Hematopoietic multipotent progenitor cell treated with erythropoietin and hydrocortisone succinate and interleukin-3 and kit ligand, for 6 days (in vitro differentiated cells): ENCODE results near the gene SSBP3.
"Not testable (repeated sequence)": the region's sequence is repeated elsewhere in the genome, so short reads cannot be mapped to it uniquely, and the experiment has no call there.

ENCODE experiments used
- DNase-seq: peaks from one replicate; pipeline ENCODE4 v3.0.0-alpha.2; 2015

The SSBP3 gene

DNA sequence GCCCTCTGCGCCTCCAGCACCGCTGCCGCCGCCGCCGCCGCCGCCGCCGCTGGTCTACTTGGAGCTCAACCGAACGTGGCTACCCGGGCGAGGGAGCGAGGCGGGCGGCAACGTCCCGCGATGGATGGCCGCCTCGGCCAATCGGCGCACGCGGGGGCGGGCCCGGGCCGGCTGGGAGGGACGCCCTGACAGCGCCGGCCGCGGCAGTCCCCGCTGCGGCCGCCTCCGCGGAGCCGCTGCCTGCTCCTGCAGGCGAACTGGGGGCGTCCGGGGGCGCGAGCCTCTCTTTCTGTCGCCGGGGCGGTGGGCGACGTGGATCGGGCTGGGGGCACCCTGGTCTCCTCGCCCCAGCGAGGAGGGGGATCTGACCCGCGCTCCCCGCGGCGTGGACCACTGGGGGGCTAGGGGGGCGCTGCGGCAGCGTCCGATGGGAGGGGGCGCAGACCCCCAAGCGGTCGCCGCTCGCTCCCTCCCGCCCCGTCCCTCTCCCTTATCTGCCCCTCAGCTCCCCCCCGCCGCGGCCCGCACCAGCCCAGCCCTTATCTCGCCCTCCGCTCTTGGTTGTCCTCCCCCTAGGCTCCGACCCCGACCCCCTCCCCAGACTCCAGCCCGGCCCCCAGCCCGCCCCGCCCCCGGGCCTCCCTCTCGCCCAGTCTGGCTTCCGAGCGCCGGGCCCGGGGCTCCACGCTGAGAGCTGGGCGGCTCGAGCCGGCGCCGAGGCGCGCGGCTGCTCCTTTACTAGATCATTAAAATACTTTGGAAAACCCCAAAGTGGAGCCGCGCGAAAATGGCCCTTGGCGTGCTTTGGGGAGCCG is at the start of gene SSBP3:
SSBP3 (minus strand) TSS at position 56 of the 815 bp plus-strand sequence.
- peak; percentile 96 for DNase-seq

DNA sequence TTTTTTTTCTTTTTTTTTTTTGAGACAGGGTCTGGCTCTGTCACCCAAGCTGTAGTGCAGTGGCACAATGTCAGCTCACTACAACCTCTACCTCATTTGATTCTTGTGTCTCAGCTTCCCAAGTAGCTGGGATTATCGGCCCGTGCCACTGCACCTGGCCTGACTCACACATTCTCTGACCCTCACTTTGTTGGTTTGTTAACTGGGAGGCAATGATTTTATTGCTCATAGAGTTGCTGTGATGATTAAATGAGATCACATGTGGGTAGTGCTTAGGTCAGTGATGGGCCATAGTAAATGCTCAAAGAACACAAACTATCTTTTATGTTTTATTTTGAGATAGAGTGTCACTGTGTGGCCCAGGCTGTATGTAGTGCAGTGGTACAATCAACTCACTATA is 47.3 kb upstream of the SSBP3 start:
- no peak for DNase-seq

GRCh38 chr1:54453022-54453421 is 46.8 kb upstream of the SSBP3 start:
- DNase-seq, result no peak

DNA sequence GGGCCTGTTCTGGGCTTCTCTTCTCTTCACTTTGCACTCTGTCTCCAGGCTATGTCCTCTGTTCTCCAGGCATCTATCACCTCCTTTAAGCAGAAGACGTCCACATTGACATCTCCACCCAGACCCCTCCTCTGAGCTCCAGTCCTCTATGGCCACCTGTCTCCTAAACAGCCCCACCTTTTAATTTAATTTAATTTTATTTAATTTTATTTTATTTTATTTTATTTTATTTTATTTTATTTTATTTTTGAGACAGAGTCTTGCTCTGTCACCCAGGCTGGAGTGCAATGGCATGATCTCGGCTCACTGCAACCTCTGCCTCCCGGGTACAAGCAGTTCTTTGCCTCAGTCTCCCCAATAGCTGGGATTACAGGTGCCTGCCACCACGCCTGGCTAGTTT is 43.2 kb upstream of the SSBP3 start:
- DNase-seq, result not testable (repeated sequence)

DNA sequence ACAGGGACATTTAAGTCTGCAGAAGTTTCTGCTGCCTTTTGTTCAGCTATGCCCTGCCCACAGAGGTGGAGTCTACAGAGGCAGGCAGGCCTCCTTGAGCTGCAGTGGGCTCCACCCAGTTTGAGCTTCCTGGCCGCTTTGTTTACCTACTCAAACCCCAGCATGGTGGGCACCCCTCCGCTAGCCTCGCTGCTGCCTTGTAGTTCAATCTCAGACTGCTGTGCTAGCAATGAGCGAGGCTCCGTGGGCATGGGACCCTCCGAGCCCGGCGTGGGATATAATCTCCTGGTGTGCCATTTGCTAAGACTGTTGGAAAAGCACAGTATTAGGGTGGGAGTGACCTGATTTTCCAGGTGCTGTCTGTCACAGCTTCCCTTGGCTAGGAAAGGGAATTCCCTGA is 42.6 kb upstream of the SSBP3 start:
- not testable (repeated sequence) for DNase-seq

- not testable (repeated sequence) for DNase-seq
Observed at GRCh38 chr1:54447081-54447480, 40.9 kb upstream of the SSBP3 start.

- DNase-seq, result no peak
Observed at GRCh38 chr1:54442185-54442584, 36.0 kb upstream of the SSBP3 start.

DNA sequence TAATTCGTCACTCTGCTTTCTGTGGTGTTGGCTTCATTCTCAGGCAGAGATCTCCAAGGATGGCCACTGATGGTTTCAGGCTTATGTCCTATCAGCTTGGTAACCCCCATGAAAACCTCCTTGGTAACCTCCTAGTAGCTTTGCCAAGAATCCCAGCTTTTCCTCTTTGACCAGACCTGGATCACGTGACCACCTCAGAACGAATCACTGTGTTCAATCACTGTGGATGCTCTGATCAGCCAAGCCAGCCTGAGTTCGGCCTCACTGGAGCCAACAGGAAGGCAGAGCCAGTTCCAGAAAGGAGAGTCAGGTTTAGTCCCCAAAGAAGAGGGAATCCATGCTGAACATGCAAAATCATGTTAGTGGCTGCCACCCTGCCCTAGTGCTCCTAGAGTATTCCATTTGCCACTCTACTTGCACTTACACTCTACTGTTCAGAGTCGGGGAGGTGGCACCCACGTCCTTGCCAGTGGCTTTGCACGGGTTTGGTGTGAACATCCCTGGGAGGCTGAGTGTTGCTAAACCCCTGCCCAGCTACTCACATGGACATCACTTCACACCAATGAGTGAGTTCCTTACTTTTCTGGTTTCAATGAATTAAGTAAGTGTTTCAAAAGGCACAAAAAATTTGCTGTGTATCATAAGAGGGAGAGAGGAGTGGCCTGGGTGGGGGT is 33.5 kb upstream of the SSBP3 start:
- no peak for DNase-seq

DNA sequence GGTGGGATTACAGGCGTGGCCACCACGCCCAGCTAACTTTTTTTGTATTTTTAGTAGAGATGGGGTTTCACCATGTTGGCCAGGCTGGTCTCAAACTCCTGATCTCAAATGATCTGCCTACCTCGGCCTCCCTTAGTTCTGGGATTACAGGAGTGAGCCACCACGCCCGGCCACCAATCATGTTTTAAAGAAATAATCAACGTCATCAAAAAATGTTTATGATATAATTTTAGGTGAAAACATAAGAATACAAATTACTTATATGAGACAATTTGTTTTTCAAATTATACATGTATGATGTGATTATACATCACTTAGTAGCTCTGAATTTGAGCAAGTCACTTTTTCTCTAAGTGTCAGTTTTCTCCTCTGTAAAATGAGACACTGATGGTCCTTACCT is 31.6 kb upstream of the SSBP3 start:
- no peak for DNase-seq

DNA sequence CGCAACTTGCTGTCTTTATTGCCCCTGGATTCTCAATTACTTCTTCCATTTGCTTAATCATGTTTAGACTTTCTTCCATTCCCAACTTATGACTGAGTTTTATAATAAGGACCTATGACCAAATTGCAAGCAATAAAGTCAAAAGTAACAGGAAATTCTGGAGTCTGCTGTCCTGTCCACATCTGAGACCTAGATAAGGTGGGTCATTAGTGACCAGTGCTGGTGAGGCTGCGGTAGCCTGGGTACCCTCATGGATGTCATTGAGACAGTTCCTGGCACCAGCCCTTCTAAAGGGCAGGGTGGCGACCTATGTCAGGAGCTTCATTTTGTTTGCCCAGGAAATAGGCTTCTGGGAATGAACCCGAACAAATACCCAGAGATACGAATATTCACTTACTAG is 30.6 kb upstream of the SSBP3 start:
- DNase-seq, result no peak

GRCh38 chr1:54429838-54430237 is 23.6 kb upstream of the SSBP3 start:
- DNase-seq, result no peak

DNA sequence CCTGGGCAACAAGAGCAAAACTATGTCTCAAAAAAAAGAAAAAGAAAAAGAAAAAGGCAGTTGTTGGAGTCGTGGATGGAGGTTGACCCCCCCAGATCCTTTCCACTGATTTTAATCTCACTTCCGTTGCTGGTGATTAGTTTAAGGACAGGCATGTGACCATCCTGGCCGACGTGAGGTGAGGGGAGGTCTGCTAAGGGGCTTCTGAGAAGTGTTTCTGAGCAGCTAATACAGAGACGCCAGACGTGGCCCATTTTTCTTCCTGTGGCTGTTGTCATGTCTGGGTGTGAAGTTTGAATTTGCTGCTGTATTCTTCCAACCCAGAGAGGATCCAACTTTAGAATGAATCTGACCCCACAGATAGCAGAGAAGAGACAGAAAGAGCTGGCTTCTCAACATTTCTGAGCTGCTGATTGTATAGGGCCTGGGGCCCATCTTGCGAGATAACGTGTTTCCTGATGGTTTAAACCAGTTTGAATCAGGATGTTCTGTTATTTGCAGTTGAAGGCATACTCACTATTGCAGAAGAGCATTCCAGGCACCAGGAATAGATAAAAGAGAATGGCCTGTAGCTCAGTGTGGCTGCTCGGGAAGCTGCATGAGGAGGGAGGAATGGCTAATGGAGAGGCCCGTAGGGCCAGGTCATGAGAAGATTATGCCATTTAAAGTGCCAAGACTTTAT is 22.8 kb upstream of the SSBP3 start:
- DNase-seq, result peak; percentile 29

DNA sequence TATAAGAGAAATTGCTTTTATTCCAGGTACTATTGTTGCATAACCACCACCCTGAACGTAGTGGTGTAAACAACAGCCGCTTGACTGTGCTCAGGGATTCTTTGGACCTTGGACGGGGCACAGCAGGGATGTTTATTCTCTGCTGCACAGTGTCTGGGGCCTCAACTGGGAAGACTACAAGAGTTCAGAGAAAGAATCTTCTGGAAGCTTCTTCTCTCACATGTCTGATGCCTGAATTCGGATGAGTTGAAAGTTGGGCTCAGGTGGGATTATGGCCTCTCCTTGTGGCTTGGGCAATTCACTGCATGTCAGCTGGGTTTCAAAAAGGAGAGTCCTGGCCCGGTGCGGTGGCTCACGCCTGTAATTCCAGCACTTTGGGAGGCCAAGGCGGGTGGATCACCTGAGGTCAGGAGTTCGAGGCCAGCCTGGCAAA is 19.0 kb upstream of the SSBP3 start:
- DNase-seq, result no peak

DNA sequence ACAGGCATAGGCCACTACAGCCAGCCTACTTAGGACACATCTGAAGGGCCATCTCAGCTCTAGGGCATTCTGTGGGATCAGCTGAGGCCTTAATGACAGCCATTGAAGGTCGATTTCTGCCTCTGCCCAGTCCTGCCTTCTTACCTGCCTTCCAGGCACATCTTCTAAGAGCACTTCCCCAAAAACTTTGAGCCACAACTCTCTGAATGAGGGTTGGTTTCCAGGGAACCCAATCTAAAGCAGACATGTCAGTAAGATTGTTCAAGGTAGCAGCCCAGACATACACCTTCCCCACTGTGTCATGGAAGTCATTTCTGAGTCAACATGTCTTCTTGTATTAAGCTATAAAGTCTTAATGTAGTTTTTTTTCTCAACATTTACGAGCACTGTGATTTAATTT is 18.2 kb upstream of the SSBP3 start:
- DNase-seq, result no peak

DNA sequence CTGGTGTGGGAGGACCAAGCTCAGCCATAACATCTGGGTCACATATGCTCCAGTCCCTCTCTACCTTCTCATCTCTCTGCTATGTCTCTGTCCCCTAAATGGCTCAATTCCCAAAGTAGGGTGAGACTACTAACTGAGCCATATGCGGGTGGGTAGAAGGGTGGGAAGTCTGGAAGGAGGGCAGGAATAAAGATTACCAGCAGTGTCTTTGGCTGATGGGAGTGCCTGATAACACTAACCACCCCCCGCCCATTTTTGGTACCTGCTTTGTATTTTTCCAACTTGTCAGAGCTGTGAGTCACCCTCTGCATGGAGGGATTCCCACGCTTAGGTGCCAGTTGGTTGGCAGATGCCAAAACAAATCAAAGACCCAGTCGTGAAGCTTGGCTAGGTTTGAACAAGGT is 14.9 kb upstream of the SSBP3 start:
- peak; percentile 19 for DNase-seq

- DNase-seq, result not testable (repeated sequence)
Observed at GRCh38 chr1:54418598-54418997, 12.4 kb upstream of the SSBP3 start.

GRCh38 chr1:54417123-54417522 is 10.9 kb upstream of the SSBP3 start:
- peak; percentile 49 for DNase-seq

- DNase-seq, result no peak
Observed at GRCh38 chr1:54416435-54416834, 10.2 kb upstream of the SSBP3 start.

DNA sequence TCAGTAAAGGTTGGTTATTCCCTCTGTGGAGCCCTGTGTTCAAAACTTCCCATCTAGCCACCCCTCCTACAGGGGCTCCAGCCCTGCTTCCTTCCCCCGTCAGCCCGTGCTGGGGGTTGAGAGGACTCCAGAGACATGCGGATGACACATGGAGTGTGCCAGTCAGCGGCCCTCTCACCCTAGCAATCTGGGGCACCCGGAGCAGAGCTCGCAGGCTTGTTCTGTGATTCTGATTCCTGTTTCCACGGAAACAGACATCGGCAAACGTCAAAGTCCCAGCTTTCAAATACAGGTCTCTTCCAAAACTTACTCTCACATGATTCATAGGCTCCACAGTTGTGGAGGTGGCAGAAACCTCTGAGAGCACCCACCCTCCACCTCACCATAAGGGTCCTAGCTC is 9.8 kb upstream of the SSBP3 start:
- no peak for DNase-seq

DNA sequence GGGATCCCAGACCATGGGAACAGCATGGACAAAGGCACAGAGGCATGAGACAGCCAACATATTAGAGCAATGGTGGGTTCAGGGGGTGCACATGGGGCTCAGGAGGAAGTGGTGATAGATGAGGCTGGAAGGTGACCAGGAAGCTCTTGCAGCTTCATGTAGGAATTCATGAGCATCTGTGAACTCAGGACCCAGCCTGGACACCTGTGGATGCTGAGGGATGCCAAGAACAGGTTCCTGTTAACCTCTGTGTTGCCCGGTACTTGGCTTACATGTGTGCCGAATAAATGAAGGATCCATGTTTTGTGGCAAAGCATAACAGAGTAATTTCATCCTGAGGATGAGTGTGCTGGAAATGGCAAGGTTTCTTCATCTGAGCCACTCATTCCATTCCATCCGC is 9.3 kb upstream of the SSBP3 start:
- DNase-seq, result no peak

- DNase-seq, result no peak
Observed at GRCh38 chr1:54413732-54414131, 7.5 kb upstream of the SSBP3 start.

- DNase-seq, result no peak
Observed at GRCh38 chr1:54413295-54413694, 7.1 kb upstream of the SSBP3 start.

GRCh38 chr1:54410359-54410758 is 4.2 kb upstream of the SSBP3 start:
- DNase-seq, result no peak
